Tibial nerve (tissue), 3 donors: ENCODE measurements around the gene OR1F1.

ENCODE experiments used
- CTCF ChIP-seq, 5 experiments: fragments of 200-600 bp in 3 of 5; fragments of 450-650 bp in 2 of 5; sonication (generic) in 3 of 5; IDR thresholded peaks; one replicate each; pipeline ENCODE4 v1.5.1; 2016 to 2019; ENCODE audit warnings: antibody characterized with exemption in 5 of 5, mild to moderate bottlenecking in 3 of 5, moderate library complexity in 2 of 5
- POLR2A ChIP-seq, 2 donors: fragments of 450-650 bp; IDR thresholded peaks; one replicate each; pipeline ENCODE4 v1.6.1; 2017; ENCODE audit warnings: antibody characterized with exemption in 2 of 2, mild to moderate bottlenecking in 2 of 2, moderate library complexity in 2 of 2

GRCh38 chr16:3171181-3171854, 16.7 kb upstream of the OR1F1 start:
- no peak for TF ChIP-seq CTCF (IDR thresholded peaks at IDR 0.05)
- TF ChIP-seq POLR2A (IDR thresholded peaks at IDR 0.05), result no peak
